Measurements from ENCODE around the gene GPS2. TPM values are rescaled to one million over a fixed set of nuclear protein-coding genes. Genes with fewer than 3 reads are reported as not detected.

Gene GPS2
- total RNA-seq, 4 donors from 2014 or later: 40.9 to 80.7 (median 70.5) TPM

GRCh38 chr17:7330638-7331015 lies 15.5 kb upstream of the GPS2 start:
- H3K4me1 ChIP-seq: peaks cover 11 to 33% (median 17%) of the 10 kb centered on the region in 3 donors
- no peaks in the 10 kb centered on the region for H3K9me3 ChIP-seq
- intact Hi-C loops (cut with DNase I): no loop called here
- 50% methylated on average over 3 of the region's 13 CpGs; no CpG with 5 or more reads in 1 of the 2 donors for WGBS, 2 donors
- TF ChIP-seq POLR2A (IDR thresholded peaks at IDR 0.05) (no peak), CTCF (IDR thresholded peaks at IDR 0.05) (no peak)
- peaks cover 0 to 22% (median 0%) of the 10 kb centered on the region in 4 donors for H3K27me3 ChIP-seq
- H3K36me3 ChIP-seq: peaks cover 0 to 18% (median 0%) of the 10 kb centered on the region in 3 donors
- H3K4me3 ChIP-seq: peak overlapping the region; percentile 73 to 95 (median 84)
- H3K27ac ChIP-seq: peak overlapping the region; percentile 84 to 94 (median 90)
- DNase-seq: no peak

DNA sequence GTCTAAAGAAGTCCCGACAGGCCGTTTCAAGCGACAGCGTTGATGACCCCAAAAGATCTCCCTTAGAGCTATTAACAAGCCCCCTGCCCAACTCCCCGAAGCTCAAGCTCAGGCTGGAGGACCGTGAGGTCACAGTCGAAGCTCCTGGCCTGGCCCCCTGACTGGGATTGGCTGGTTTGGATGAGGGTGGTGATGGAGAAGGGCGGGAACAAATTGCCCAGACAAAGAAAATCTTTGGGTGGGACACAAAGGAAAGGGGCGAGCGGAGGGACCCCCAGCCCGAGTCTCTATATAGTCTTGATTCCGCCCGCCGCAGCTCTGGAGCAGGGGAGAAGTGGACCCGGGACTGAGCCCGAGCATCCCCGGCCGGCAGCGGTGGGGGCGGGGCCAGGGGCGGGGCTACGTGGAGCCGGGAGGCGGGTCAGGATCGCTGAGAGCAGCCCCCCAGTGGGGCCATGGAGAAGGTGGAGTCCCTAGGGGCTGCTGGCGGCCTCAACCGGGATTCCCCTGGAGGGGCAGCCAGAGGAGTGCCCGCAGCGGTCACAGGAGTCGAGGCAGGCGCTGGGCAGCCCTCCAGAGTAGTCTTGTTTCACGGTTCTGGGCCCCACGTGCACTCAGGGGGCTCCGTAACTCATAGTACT lies 15.0 kb upstream of the GPS2 start:
- peaks cover 11 to 33% (median 17%) of the 10 kb centered on the region in 3 donors for H3K4me1 ChIP-seq
- DNase-seq: no peak
- TF ChIP-seq POLR2A (IDR thresholded peaks at IDR 0.05) (no peak), CTCF (IDR thresholded peaks at IDR 0.05) (no peak)
- intact Hi-C loops (cut with DNase I): no loop called here
- H3K27me3 ChIP-seq: peaks cover 0 to 17% (median 0%) of the 10 kb centered on the region in 4 donors
- peak overlapping the region; percentile 73 to 95 (median 84) for H3K4me3 ChIP-seq
- peak overlapping the region; percentile 84 to 94 (median 90) for H3K27ac ChIP-seq
- H3K9me3 ChIP-seq: no peaks in the 10 kb centered on the region
- 2 to 5% methylated on average over 7 to 10 of the region's 34 CpGs for WGBS, 2 donors
- peaks cover 0 to 23% (median 0%) of the 10 kb centered on the region in 3 donors for H3K36me3 ChIP-seq

DNA sequence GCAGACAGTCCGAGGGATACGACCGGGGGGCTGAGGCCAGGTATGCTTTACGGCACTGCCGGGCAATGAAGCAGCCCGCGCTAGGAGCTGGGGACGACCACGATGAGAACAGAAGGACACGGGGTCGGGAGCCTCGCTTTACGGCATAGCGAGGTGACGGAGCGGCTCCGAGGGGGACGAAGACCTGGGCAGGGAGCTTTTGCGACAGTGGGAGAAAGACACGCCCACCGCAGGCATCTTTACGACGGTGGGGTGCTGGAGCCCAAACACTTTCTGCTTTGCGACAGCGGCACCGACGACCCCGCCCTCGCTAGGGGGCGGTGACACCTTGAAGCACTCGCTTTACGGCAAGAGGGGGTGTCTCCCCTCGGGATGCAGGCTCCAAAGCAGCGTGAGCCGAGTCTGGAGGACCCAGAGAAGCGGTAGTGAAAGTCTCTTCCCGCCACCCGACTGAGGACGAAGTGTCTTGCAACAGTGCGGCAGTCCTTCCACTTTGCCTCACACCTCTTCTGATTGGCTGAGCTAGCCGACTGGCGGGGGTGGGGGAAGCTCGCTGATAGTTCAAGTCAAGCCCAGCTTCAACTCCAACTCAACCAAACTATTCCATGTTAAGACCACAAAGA lies 14.3 kb upstream of the GPS2 start:
- peak in 3 of 4 donors; percentile 47 to 85 (median 52) for TF ChIP-seq POLR2A (IDR thresholded peaks at IDR 0.05)
- TF ChIP-seq CTCF (IDR thresholded peaks at IDR 0.05): peak in 2 of 6 experiments; percentile 16 to 45
- peak overlapping the region; percentile 73 to 95 (median 84) for H3K4me3 ChIP-seq
- H3K4me1 ChIP-seq: peaks cover 11 to 33% (median 17%) of the 10 kb centered on the region in 3 donors
- no peaks in the 10 kb centered on the region for H3K9me3 ChIP-seq
- 0 to 1% methylated on average over 19 to 24 of the region's 43 CpGs for WGBS, 2 donors
- peaks cover 0 to 29% (median 0%) of the 10 kb centered on the region in 3 donors for H3K36me3 ChIP-seq
- intact Hi-C loops (cut with DNase I): no loop called here
- peak; percentile 94 for DNase-seq
- H3K27ac ChIP-seq: peak overlapping the region; percentile 84 to 94 (median 90)
- H3K27me3 ChIP-seq: peaks cover 0 to 11% (median 0%) of the 10 kb centered on the region in 4 donors

DNA sequence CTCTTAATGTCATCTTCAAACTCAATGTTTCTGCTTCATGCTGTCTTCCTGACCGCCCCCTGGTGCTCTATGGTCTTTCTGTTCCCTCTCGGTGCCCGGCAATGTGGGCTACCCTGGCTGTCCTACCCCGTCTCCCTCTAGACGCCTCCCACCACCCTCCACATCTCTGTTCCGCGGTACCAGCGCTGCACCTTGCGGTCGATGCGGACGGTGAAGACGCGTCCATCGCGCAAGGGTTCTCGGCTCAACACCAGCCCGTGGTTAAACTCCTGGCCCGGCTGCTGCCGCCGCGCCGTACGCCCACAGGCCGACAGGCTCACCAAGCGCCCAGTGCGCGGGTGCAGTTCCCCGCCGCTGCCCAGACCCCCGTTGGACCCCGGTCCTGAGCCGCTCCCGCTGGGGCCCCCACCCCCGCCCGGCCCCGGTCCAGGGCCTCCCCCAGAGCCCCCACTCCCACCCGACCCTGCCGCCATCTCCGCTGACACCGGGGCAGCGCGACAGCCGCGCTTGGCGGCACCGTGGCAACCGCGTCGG lies 13.7 kb upstream of the GPS2 start, which contains the start of gene NEURL4:
Gene NEURL4 (minus strand): TSS at position 496 of the 534 bp plus-strand sequence. CDS start 23 bp downstream, at position 473.
- DNase-seq: no peak
- peaks cover 0 to 5% (median 0%) of the 10 kb centered on the region in 4 donors for H3K27me3 ChIP-seq
- peak within 1 kb of the TSS; percentile 84 to 94 (median 90) for H3K27ac ChIP-seq
- H3K4me3 ChIP-seq: peak within 1 kb of the TSS; percentile 73 to 95 (median 84)
- WGBS, 2 donors: 1% methylated on average over 16 to 23 of the region's 50 CpGs
- intact Hi-C loops (cut with DNase I): no loop called here
- peaks cover 11 to 38% (median 17%) of the 10 kb centered on the region in 3 donors for H3K4me1 ChIP-seq
- no peak for TF ChIP-seq POLR2A (IDR thresholded peaks at IDR 0.05)
- peak in 1 of 6 experiments; percentile 4 for TF ChIP-seq CTCF (IDR thresholded peaks at IDR 0.05)
- no peaks in the 10 kb centered on the region for H3K9me3 ChIP-seq
- H3K36me3 ChIP-seq: peaks cover 1 to 35% (median 4%) of the 10 kb centered on the region in 3 donors
